Measurements from ENCODE around the gene ICAM5. TPM values are rescaled to one million over a fixed set of nuclear protein-coding genes. Genes with fewer than 3 reads are reported as not detected.

Gene ICAM5
- total RNA-seq, 1 experiment from 2014 or later: 0.79 TPM

DNA sequence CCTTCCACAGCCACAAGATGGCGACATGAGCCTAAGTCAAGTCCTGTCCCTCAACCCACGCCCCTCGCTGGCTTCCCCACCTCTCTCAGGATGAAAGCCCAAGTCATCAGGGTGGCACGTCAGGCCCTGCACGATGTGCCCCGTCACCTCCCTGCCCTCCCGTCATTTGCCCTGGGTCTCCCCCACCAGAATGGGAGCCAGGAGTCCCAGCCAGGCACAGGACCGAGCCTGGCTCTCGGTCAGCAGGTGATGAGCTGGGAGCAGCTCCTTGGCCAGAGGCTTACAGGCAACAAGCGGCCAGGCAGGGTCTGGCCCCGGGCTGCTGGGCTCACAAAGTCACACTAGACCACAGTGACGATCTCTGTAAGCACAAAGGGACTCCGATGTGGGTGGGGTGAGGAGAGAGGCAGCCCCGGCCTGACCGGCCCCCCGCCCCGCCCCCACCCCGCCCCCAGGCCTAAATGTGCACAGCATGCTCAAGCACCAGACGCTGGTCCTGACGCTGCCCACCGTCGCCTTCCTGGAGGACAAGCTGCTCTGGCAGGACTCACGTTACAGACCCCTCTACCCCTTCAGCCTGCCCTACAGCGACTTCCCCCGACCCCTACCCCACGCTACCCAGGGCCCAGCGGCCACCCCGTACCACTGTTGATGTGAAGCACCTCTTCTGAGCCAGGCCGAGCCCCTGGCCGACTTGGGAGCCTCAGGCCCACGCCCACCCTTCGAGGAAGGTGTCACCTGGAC, 30.4 kb upstream of the ICAM5 start:
- H3K27ac ChIP-seq: no peak overlapping the region
- no peaks in the 10 kb centered on the region for H3K9me3 ChIP-seq (replicated peaks)
- H3K4me1 ChIP-seq (replicated peaks): no peaks in the 10 kb centered on the region
- no peak overlapping the region for H3K4me3 ChIP-seq
- H3K27me3 ChIP-seq (replicated peaks): no peaks in the 10 kb centered on the region
- peak; percentile 67 to 93 for DNase-seq (ENCODE audit: low read depth in 1 of 2, low spot score in 2 of 2)
- peaks cover 53% of the 10 kb centered on the region for H3K36me3 ChIP-seq

DNA sequence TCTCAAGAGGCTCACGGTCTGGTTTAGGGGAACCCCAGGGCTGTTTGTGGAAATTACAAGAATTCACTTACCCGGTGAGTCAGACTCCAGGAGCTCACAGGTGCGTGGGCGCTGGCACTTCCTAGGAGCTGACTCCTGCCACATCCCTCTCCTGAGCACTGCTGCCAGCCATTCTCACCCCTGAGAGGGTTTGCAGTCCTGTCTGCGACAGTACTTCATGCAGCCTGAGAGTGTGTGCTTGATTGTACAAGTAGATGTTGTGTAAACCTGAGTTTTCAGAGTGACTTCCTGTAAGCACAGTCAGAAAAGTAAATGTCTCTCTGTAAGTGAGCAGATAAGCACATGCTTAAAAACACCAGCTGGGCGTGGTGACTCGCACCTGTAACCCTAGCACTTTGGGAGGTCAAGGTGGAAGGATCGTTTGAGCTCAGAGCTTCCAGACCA, 29.6 kb upstream of the ICAM5 start:
- no peaks in the 10 kb centered on the region for H3K4me1 ChIP-seq (replicated peaks)
- no peak overlapping the region for H3K4me3 ChIP-seq
- no peak overlapping the region for H3K27ac ChIP-seq
- peaks cover 45% of the 10 kb centered on the region for H3K36me3 ChIP-seq
- no peak for DNase-seq (ENCODE audit: low read depth in 1 of 2, low spot score in 2 of 2)
- no peaks in the 10 kb centered on the region for H3K9me3 ChIP-seq (replicated peaks)
- H3K27me3 ChIP-seq (replicated peaks): no peaks in the 10 kb centered on the region

DNA sequence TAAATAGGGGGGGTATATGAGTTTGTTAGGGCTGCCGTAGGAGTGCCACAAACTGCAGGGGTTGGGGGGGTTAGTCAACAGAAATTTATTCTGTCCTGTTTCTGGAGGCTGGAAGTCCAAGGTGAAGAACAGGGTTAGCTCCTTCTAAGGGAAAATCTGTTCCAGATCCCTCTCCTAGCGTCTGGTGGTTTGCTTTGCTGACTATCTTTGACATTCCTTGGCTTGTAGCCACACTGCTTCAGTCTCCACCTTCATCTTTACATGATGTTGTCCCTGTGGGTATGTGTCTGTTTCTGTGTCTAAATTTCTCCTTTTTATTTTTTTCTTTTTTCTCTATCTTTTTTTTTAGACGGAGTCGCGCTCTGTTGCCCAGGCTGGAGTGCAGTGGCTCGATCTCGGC, 27.0 kb upstream of the ICAM5 start:
- Histone ChIP-seq H3K4me3 (no peak overlapping the region), H3K4me1 (replicated peaks) (no peaks in the 10 kb centered on the region), H3K27me3 (replicated peaks) (no peaks in the 10 kb centered on the region), H3K36me3 (peaks cover 21% of the 10 kb centered on the region), H3K27ac (no peak overlapping the region), H3K9me3 (replicated peaks) (no peaks in the 10 kb centered on the region)
- no peak for DNase-seq (ENCODE audit: low read depth in 1 of 2, low spot score in 2 of 2)

DNA sequence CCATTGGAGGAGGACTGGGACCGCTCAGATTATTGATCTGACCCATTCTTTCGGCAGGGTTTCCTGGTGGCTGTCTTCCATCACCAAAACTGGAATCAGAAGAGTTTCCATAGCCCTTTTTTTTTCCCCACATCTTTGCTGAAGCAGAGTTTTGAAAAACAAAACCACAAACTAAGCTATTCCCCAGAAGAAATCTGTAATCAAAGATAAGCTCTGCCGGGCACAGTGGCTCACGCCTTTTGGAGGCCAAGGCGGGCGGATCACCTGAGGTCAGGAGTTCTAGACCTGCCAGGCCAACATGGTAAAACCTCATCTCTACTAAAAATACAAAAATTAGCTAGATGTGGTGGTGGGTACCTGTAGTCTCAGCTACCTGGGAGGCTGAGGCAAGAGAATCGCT, 23.0 kb upstream of the ICAM5 start:
- no peak overlapping the region for H3K27ac ChIP-seq
- no peaks in the 10 kb centered on the region for H3K36me3 ChIP-seq
- DNase-seq (ENCODE audit: low read depth in 1 of 2, low spot score in 2 of 2): no peak
- H3K27me3 ChIP-seq (replicated peaks): no peaks in the 10 kb centered on the region
- H3K9me3 ChIP-seq (replicated peaks): no peaks in the 10 kb centered on the region
- peaks cover 22% of the 10 kb centered on the region for H3K4me1 ChIP-seq (replicated peaks)
- H3K4me3 ChIP-seq: no peak overlapping the region

DNA sequence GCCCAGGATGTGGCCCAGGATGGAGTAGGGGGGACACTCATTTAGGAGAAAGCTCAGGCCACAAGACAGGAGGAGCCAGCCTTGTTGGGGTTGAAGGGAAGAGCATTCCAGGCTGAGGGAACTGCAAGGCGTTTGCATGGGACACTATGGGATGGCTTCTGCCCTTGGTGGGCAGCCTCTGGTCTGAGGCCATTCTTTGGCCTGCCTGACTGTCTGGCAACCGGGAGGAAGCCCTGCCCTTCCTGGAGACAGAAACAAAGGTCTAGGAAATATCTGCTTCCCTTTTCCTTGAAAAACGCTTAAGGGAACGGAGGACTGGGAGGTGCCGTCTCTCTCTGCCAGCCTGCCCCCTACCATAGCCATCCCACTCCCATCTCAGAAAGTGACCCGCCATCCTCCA, 21.7 kb upstream of the ICAM5 start:
- H3K4me1 ChIP-seq (replicated peaks): peaks cover 25% of the 10 kb centered on the region
- no peaks in the 10 kb centered on the region for H3K36me3 ChIP-seq
- no peaks in the 10 kb centered on the region for H3K9me3 ChIP-seq (replicated peaks)
- no peak overlapping the region for H3K27ac ChIP-seq
- H3K4me3 ChIP-seq: no peak overlapping the region
- no peaks in the 10 kb centered on the region for H3K27me3 ChIP-seq (replicated peaks)
- no peak for DNase-seq (ENCODE audit: low read depth in 1 of 2, low spot score in 2 of 2)

DNA sequence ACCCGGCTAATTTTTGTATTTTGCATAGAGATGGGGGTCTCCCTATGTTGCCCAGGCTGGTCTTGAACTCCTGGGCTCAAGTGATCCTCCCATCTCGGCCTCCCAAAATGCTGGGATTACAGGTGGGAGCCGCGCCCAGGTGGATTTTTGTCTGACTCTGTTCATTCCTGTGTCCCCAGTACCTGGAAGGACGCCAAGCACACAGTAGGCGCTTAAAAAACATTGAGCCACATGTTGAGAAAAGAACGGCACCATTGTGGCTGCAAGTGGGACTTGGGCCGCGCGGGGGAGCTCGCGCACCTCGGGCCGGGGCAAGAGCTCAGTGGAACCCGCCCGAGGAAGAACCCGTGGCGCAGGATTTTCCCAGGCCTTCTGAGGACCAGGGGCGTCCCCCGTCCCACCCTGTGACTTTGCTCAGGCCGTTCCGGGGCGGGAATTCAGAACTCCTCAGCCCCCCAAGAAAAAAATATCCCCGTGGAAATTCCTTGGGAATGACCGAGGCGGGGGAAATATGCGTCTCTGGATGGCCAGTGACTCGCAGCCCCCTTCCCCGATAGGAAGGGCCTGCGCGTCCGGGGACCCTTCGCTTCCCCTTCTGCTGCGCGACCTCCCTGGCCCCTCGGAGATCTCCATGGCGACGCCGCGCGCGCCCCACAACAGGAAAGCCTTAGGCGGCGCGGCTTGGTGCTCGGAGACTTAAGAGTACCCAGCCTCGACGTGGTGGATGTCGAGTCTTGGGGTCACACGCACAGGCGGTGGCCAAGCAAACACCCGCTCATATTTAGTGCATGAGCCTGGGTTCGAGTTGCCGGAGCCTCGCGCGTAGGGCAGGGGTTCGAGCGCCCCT, 20.2 kb upstream of the ICAM5 start:
- Histone ChIP-seq H3K9me3 (replicated peaks) (no peaks in the 10 kb centered on the region), H3K4me1 (replicated peaks) (peaks cover 25% of the 10 kb centered on the region), H3K36me3 (no peaks in the 10 kb centered on the region), H3K27me3 (replicated peaks) (no peaks in the 10 kb centered on the region), H3K4me3 (no peak overlapping the region), H3K27ac (no peak overlapping the region)
- peak; percentile 73 to 83 for DNase-seq (ENCODE audit: low read depth in 1 of 2, low spot score in 2 of 2)

DNA sequence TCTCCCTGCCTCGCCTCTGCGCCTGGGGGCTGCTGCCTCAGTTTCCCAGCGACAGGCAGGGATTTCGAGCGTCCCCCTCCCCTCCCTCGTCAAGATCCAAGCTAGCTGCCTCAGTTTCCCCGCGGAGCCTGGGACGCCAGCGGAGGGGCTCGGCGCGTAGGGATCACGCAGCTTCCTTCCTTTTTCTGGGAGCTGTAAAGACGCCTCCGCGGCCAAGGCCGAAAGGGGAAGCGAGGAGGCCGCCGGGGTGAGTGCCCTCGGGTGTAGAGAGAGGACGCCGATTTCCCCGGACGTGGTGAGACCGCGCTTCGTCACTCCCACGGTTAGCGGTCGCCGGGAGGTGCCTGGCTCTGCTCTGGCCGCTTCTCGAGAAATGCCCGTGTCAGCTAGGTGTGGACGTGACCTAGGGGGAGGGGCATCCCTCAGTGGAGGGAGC, 19.6 kb upstream of the ICAM5 start:
- Histone ChIP-seq H3K9me3 (replicated peaks) (no peaks in the 10 kb centered on the region), H3K36me3 (0 out of 2 replicates have a peak, but pooled peaks cover 2% of the 10 kb centered on the region), H3K27me3 (replicated peaks) (no peaks in the 10 kb centered on the region), H3K4me3 (peak overlapping the region; percentile 37), H3K4me1 (replicated peaks) (peaks cover 25% of the 10 kb centered on the region), H3K27ac (no peak overlapping the region)
- no peak for DNase-seq (ENCODE audit: low read depth in 1 of 2, low spot score in 2 of 2)

DNA sequence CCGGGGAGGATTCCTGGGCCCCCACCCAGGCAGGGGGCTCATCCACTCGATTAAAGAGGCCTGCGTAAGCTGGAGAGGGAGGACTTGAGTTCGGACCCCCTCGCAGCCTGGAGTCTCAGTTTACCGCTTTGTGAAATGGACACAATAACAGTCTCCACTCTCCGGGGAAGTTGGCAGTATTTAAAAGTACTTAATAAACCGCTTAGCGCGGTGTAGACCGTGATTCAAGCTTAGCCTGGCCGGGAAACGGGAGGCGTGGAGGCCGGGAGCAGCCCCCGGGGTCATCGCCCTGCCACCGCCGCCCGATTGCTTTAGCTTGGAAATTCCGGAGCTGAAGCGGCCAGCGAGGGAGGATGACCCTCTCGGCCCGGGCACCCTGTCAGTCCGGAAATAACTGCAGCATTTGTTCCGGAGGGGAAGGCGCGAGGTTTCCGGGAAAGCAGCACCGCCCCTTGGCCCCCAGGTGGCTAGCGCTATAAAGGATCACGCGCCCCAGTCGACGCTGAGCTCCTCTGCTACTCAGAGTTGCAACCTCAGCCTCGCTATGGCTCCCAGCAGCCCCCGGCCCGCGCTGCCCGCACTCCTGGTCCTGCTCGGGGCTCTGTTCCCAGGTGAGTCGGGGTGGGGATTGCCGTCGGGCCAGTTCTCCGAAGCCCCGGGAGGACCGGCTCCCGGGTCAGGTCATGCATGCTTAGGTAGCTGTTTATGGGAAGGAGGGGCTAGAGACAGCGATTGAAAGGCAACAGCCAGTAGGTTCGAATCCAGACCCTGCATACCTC, 18.9 kb upstream of the ICAM5 start, which contains the start of gene ICAM1:
Gene ICAM1, plus strand, starts transcription at position 505 of the 779 bp plus-strand sequence. Its CDS starts 40 bp downstream, at position 545.
- Histone ChIP-seq H3K36me3 (0 out of 2 replicates have a peak, but pooled peaks cover 2% of the 10 kb centered on the region), H3K27me3 (replicated peaks) (no peaks in the 10 kb centered on the region), H3K9me3 (replicated peaks) (no peaks in the 10 kb centered on the region), H3K4me3 (peak within 1 kb of the TSS; percentile 37), H3K27ac (peak within 1 kb of the TSS; percentile 0; the same call in 1 of the 2 replicates), H3K4me1 (replicated peaks) (peaks cover 25% of the 10 kb centered on the region)
- peak; percentile 52 to 71 for DNase-seq (ENCODE audit: low read depth in 1 of 2, low spot score in 2 of 2)

DNA sequence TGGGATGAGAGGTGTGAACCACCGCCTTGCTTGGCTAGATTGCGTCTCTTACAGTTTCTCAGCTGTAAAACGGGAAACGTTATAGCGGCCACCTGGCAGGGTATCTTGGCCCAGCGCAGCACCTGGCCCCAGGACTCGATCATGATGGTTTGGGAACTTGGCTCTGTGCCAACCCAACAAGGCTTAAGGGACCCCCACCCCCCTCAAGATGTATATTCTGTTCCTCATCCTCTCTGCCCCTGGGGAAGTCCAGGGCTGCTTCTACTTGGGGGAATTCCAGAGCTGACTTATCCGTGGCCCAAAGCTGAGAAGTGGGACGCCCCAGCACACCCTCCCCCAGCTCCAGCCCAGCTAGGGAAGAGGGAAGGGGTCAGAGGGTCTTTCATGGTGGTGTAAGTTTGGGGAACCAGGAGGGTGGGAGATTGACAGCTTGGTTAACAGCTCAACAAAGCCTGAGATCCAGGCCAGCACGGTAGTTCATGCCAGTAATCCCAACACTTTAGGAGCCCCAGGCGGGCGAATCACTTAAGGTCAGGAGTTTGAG, 18.1 kb upstream of the ICAM5 start:
- H3K9me3 ChIP-seq (replicated peaks): no peaks in the 10 kb centered on the region
- no peaks in the 10 kb centered on the region for H3K27me3 ChIP-seq (replicated peaks)
- H3K4me3 ChIP-seq: peak overlapping the region; percentile 37
- no peak for DNase-seq (ENCODE audit: low read depth in 1 of 2, low spot score in 2 of 2)
- H3K36me3 ChIP-seq: 0 out of 2 replicates have a peak, but pooled peaks cover 2% of the 10 kb centered on the region
- H3K4me1 ChIP-seq (replicated peaks): peaks cover 25% of the 10 kb centered on the region
- no peak overlapping the region for H3K27ac ChIP-seq

DNA sequence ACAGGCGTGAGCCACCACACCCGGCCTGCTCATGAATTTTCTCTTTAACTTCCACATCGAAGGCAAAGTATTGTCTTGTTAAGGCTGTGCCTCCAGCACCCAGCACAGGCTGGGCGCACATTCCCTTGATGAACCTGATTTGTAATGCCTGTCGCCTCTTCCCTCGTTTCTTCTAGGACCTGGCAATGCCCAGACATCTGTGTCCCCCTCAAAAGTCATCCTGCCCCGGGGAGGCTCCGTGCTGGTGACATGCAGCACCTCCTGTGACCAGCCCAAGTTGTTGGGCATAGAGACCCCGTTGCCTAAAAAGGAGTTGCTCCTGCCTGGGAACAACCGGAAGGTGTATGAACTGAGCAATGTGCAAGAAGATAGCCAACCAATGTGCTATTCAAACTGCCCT, 15.2 kb upstream of the ICAM5 start:
- Histone ChIP-seq H3K4me3 (no peak overlapping the region), H3K9me3 (replicated peaks) (no peaks in the 10 kb centered on the region), H3K4me1 (replicated peaks) (peaks cover 23% of the 10 kb centered on the region), H3K36me3 (peaks cover 9% of the 10 kb centered on the region; the same call in 1 of the 2 replicates), H3K27ac (no peak overlapping the region), H3K27me3 (replicated peaks) (no peaks in the 10 kb centered on the region)
- DNase-seq (ENCODE audit: low read depth in 1 of 2, low spot score in 2 of 2): no peak

DNA sequence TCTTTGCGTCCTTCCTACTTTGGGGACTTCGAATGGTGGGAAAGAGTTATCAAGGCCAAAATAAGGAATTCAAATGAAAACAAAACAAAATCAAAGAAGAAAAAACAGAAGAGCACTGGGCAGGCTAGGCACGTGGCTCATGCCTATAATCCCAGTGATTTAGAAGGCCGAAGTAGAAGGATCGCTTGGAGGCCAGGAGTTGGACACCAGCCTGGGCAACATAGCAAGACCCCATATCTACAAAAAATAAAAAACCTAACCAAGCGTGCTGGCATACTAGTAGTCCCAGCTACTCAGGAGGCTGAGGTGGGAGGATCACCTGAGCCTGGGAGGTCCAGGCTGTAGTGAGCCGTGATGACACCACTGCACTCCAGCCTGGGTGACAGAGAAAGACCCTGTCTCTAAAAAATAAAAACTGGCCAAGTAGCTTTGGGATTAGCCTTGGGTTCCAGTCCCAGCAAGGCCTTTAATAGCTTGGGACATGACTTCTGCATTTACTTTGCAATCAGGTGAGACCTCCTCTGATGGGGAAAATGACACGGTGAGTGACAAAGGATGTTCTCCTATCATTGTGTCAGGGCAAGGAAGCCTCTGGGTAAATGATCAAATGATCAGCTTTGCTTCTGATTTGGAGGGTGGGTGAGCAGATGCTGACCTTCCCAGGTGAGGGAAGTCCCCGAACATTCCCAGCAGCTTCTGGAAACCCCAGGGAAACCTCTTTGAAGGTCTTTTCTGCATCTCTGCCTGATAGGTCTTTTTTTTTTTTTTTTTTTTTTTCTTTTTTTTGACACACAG, 11.8 kb upstream of the ICAM5 start:
- Histone ChIP-seq H3K36me3 (peaks cover 9% of the 10 kb centered on the region; the same call in 1 of the 2 replicates), H3K4me3 (no peak overlapping the region), H3K27ac (no peak overlapping the region), H3K4me1 (replicated peaks) (no peaks in the 10 kb centered on the region), H3K9me3 (replicated peaks) (no peaks in the 10 kb centered on the region), H3K27me3 (replicated peaks) (no peaks in the 10 kb centered on the region)
- DNase-seq (ENCODE audit: low read depth in 1 of 2, low spot score in 2 of 2): no peak

DNA sequence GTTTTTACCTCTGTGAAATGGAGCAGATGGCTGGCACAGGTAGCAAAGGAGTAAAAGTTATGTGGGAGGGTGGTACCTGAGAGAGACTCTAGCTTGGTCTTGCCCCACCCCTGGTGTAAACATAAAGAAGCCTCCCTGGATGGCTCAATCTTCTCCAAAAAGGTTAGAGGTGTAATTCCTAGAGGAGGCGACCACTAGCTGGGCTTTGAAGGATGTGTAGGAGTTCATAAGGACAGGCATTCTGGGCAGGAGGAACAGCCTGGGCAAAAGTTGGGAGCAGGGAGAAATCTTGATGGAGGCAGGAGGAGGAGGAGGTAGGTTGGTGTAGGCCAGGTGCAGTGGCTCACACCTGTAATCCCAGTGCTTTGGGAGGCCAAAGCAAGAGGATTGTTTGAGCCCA, 10.8 kb upstream of the ICAM5 start:
- no peaks in the 10 kb centered on the region for H3K9me3 ChIP-seq (replicated peaks)
- DNase-seq (ENCODE audit: low read depth in 1 of 2, low spot score in 2 of 2): no peak
- H3K4me1 ChIP-seq (replicated peaks): no peaks in the 10 kb centered on the region
- H3K4me3 ChIP-seq: no peak overlapping the region
- H3K27ac ChIP-seq: no peak overlapping the region
- H3K36me3 ChIP-seq: peaks cover 13% of the 10 kb centered on the region; the same call in 1 of the 2 replicates
- no peaks in the 10 kb centered on the region for H3K27me3 ChIP-seq (replicated peaks)

Data from SJSA1 (cell line).